Measurements from ENCODE around the gene LAMA5. TPM values are rescaled to one million over a fixed set of nuclear protein-coding genes. Genes with fewer than 3 reads are reported as not detected.

Gene LAMA5
- total RNA-seq, 1 experiment from 2014 or later = 266 TPM

DNA sequence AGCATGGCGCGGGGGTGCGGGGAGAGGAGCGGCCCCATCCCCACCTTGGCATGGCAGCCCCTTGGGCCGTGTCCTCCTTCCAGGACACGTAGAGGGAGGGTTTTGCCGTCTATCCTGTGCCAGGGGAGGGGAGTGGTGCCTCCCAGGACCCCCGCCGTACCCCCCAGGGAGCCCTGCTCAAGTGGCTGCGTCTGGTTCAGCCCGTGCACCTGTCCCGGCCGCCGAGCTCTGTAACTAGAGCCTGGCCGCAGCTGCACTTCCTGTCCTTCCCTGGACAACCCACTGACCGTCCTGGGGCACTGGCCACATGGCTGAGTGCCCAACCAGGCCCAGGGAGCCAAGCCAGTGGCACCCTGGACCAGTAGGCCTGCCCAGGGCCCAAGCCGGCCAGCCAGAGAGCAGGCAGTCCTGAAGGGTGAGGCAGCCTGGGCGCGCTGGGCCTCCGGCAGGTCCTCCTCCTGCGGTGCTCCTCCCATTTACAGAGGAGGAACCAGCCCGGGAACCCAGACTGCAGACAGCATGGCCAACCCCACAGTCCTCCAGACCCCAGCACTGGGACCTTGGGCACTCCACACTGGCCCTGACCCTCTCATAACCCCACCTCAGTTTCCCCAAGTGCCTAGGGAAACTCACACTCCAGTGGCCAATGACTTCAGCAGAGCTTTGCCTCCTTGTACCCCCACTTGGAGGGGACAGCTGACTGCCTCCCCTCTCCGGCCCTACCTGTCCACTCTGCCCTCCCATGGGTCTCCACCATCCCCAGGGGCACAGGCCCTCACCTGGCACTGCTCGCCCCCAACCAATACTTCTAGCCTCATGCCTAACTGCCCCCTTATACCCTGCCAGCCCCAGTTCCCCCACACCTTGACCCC, 8.7 kb downstream of the LAMA5 start:
- CTCF ChIA-PET = interaction anchor here (0.6 to 3.7 kb wide), 7 partner anchors 8 to 58 kb away, joined by 5 to 52 read pairs (median 7); partner anchors contain the start of gene LAMA5
- BruUV-seq (replicated peaks) = no TSS peak
- peak; percentile 82 for DNase-seq (ENCODE audit: unreplicated experiment)
- Mint-ChIP-seq H3K4me3 (ENCODE audit: unreplicated experiment) (peak overlapping the region; percentile 53), H3K27ac (ENCODE audit: low read depth, unreplicated experiment) (no peak overlapping the region), H3K36me3 (ENCODE audit: insufficient read depth, unreplicated experiment) (peaks cover 37% of the 10 kb centered on the region), H3K27me3 (ENCODE audit: insufficient read depth, unreplicated experiment) (no peaks in the 10 kb centered on the region), H3K9me3 (ENCODE audit: unreplicated experiment) (no peaks in the 10 kb centered on the region), H3K4me1 (ENCODE audit: insufficient read depth, unreplicated experiment) (peaks cover 31% of the 10 kb centered on the region)
- intact Hi-C loops (cut with micrococcal nuclease) = no loop called here
- TF ChIP-seq, protein P1, sequence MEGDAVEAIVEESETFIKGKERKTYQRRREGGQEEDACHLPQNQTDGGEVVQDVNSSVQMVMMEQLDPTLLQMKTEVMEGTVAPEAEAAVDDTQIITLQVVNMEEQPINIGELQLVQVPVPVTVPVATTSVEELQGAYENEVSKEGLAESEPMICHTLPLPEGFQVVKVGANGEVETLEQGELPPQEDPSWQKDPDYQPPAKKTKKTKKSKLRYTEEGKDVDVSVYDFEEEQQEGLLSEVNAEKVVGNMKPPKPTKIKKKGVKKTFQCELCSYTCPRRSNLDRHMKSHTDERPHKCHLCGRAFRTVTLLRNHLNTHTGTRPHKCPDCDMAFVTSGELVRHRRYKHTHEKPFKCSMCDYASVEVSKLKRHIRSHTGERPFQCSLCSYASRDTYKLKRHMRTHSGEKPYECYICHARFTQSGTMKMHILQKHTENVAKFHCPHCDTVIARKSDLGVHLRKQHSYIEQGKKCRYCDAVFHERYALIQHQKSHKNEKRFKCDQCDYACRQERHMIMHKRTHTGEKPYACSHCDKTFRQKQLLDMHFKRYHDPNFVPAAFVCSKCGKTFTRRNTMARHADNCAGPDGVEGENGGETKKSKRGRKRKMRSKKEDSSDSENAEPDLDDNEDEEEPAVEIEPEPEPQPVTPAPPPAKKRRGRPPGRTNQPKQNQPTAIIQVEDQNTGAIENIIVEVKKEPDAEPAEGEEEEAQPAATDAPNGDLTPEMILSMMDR (IDR thresholded peaks at IDR 0.05; ENCODE audit: unreplicated experiment) = no peak
- POLR2A ChIA-PET = interaction anchor here (0.6 to 5.4 kb wide), 14 partner anchors 8 to 284 kb away, joined by 3 to 106 read pairs (median 4); partner anchors contain the start of genes ADRM1, LAMA5 and SLCO4A1

DNA sequence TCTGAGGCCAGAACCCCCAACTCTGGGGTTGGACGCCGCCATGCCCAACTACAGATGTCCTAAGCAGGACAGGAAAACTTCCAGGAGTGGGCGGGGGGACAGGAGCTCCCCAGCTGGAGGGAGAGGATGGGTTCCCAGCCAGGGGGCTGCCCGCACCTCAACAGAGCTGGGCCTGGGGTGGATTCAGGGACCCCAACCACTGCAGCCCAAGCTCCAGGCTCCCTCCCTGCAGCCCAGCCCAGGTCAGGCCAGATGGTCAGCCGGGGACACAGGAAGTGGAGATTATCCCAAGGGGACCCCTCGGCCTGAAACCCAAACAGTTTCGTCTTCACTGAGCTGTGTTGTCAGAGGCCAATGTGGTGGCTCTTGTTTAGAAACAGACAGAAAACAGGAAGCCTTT, 9.4 kb downstream of the LAMA5 start:
- ChIA-PET POLR2A (interaction anchor here (0.7 to 5.4 kb wide), 12 partner anchors 7 to 285 kb away, joined by 3 to 106 read pairs (median 4); partner anchors contain the start of genes ADRM1, LAMA5 and SLCO4A1), CTCF (interaction anchor here (0.6 to 3.7 kb wide), 5 partner anchors 10 to 57 kb away, joined by 5 to 52 read pairs (median 6); partner anchors contain the start of gene LAMA5)
- Mint-ChIP-seq H3K36me3 (ENCODE audit: insufficient read depth, unreplicated experiment) (peaks cover 41% of the 10 kb centered on the region), H3K27me3 (ENCODE audit: insufficient read depth, unreplicated experiment) (no peaks in the 10 kb centered on the region), H3K4me3 (ENCODE audit: unreplicated experiment) (no peak overlapping the region), H3K27ac (ENCODE audit: low read depth, unreplicated experiment) (no peak overlapping the region), H3K4me1 (ENCODE audit: insufficient read depth, unreplicated experiment) (peaks cover 33% of the 10 kb centered on the region), H3K9me3 (ENCODE audit: unreplicated experiment) (no peaks in the 10 kb centered on the region)
- no TSS peak for BruUV-seq (replicated peaks)
- DNase-seq (ENCODE audit: unreplicated experiment) = no peak
- TF ChIP-seq, protein P1 (IDR thresholded peaks at IDR 0.05; ENCODE audit: unreplicated experiment) = no peak
- intact Hi-C loops (cut with micrococcal nuclease) = no loop called here

DNA sequence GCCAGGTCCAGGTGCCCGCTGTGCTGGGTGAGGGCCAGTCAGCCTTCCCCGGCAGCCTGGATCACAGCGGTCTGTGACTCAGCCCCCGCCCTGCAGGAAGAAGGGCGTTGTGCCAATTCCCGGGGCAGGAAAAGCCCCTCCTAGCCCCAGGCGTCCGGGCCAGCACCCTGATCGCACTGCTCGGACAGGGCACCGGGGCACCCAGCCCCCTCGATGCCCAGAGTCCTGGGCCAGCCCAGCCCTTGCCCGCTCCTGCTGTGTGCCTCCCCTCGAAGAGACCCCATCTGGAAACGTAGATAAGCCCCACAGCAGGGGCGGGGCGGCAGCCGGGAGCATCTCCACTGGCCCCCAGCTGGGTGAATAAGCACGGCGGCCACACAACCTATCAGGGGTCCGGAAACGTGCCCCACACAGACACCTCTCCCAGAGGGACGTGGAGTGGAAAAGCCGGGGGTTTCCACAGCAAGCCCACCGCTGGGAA, 9.9 kb downstream of the LAMA5 start:
- ChIA-PET POLR2A (interaction anchor here (0.7 to 5.4 kb wide), 10 partner anchors 8 to 286 kb away, joined by 3 to 106 read pairs (median 4); partner anchors contain the start of genes ADRM1, LAMA5, RPS21 and SLCO4A1), CTCF (interaction anchor here (1.2 to 3.7 kb wide), 5 partner anchors 11 to 57 kb away, joined by 5 to 52 read pairs (median 6); partner anchors contain the start of gene LAMA5)
- Mint-ChIP-seq H3K9me3 (ENCODE audit: unreplicated experiment) (no peaks in the 10 kb centered on the region), H3K27me3 (ENCODE audit: insufficient read depth, unreplicated experiment) (no peaks in the 10 kb centered on the region), H3K27ac (ENCODE audit: low read depth, unreplicated experiment) (no peak overlapping the region), H3K4me3 (ENCODE audit: unreplicated experiment) (no peak overlapping the region), H3K36me3 (ENCODE audit: insufficient read depth, unreplicated experiment) (peaks cover 41% of the 10 kb centered on the region), H3K4me1 (ENCODE audit: insufficient read depth, unreplicated experiment) (peaks cover 34% of the 10 kb centered on the region)
- intact Hi-C loops (cut with micrococcal nuclease) = no loop called here
- no TSS peak for BruUV-seq (replicated peaks)
- peak; percentile 73 for DNase-seq (ENCODE audit: unreplicated experiment)
- TF ChIP-seq, protein P1 (IDR thresholded peaks at IDR 0.05; ENCODE audit: unreplicated experiment) = no peak
